Measurements from ENCODE around the gene GPX6. TPM values are rescaled to one million over a fixed set of nuclear protein-coding genes. Genes with fewer than 3 reads are reported as not detected.

GPX6 gene
- total RNA-seq, 1 experiment from 2014 or later: not detected

- Histone ChIP-seq H4K20me1 (ENCODE audit: insufficient read depth) (no peaks in the 10 kb centered on the region), H3K4me1 (ENCODE audit: control insufficient read depth in 1 of 2, insufficient read depth in 2 of 2, low read length in 2 of 2) (peaks cover 6 to 21% of the 10 kb centered on the region in 2 experiments; a peak in 3 of 4 replicates), H3K36me3 (ENCODE audit: control insufficient read depth in 1 of 2, insufficient read depth in 2 of 2, low read length in 2 of 2) (no peaks in the 10 kb centered on the region), H3K79me2 (ENCODE audit: insufficient read depth, low read length) (no peaks in the 10 kb centered on the region), H3K4me3 (replicated peaks in 1 of 2; ENCODE audit: low read depth in 1 of 2, low read length in 2 of 2) (0 out of 4 replicates have a peak overlapping the region, but pooled peaks of 1 of the 2 experiments have one; percentile 17), H3K27ac (ENCODE audit: low read depth, low read length) (peak overlapping the region; percentile 46), H3K9ac (ENCODE audit: low read length) (no peak overlapping the region), H3K4me2 (ENCODE audit: low read length) (peak overlapping the region; percentile 50), H3K9me2 (ENCODE audit: insufficient read depth) (no peaks in the 10 kb centered on the region), H2AFZ (ENCODE audit: low read depth, low read length, poor library complexity, severe bottlenecking) (peak overlapping the region; percentile 93), H3K9me3 (ENCODE audit: control insufficient read depth in 1 of 2, insufficient read depth in 1 of 2, low read depth in 1 of 2, low read length in 2 of 2) (no peaks in the 10 kb centered on the region), H3K27me3 (ENCODE audit: insufficient read depth, low read length) (no peaks in the 10 kb centered on the region)
- CTCF ChIA-PET: interaction anchor here (0.5 to 1.3 kb wide), 10 partner anchors 9 to 856 kb away, joined by 3 to 8 read pairs (median 3); no protein-coding TSS in a partner anchor
- TF ChIP-seq REST (IDR thresholded peaks at IDR 0.05; ENCODE audit: low read depth): no peak
- TF ChIP-seq SRF (IDR thresholded peaks at IDR 0.05; ENCODE audit: low read depth): no peak
- no peak for TF ChIP-seq ELF1 (IDR thresholded peaks at IDR 0.05; ENCODE audit: borderline replicate concordance, low read depth)
- TF ChIP-seq EZH2 (IDR thresholded peaks at IDR 0.05): no peak
- peak; percentile 55; the same call in 1 of the 2 replicates for TF ChIP-seq CEBPB (IDR thresholded peaks at IDR 0.05; ENCODE audit: low read depth)
- peak; percentile 95 for TF ChIP-seq ATF3 (IDR thresholded peaks at IDR 0.05)
- peak; percentile 74 to 85 (median 75) for TF ChIP-seq CTCF (IDR thresholded peaks at IDR 0.05 in 2 of 3, conservative IDR thresholded peaks at IDR 0.05 in 1 of 3; ENCODE audit: borderline replicate concordance in 1 of 3, insufficient read depth in 1 of 3, low read depth in 2 of 3, low read length in 2 of 3)
- no peak; the same call in 1 of the 2 replicates for TF ChIP-seq SP1 (IDR thresholded peaks at IDR 0.05; ENCODE audit: low read depth)
- no peak for TF ChIP-seq ZFX (IDR thresholded peaks at IDR 0.05)
- TF ChIP-seq JUND (IDR thresholded peaks at IDR 0.05): no peak
- no peak for TF ChIP-seq TCF7L2 (IDR thresholded peaks at IDR 0.05; ENCODE audit: borderline replicate concordance, extremely low read depth, insufficient read depth, insufficient read length)
- peak; percentile 82 for TF ChIP-seq CBX3 (IDR thresholded peaks at IDR 0.05; ENCODE audit: low read depth)
- peak; percentile 87 for TF ChIP-seq MAX (IDR thresholded peaks at IDR 0.05)
- TF ChIP-seq ZBTB33 (IDR thresholded peaks at IDR 0.05; ENCODE audit: extremely low read depth, insufficient replicate concordance, low read length): no peak
- TF ChIP-seq POLR2A (IDR thresholded peaks at IDR 0.05; ENCODE audit: borderline replicate concordance, extremely low read depth, insufficient read depth, insufficient read length): no peak
- no peak for TF ChIP-seq EZH2phosphoT487 (IDR thresholded peaks at IDR 0.05; ENCODE audit: borderline replicate concordance)
- peak; percentile 62 for TF ChIP-seq RAD21 (IDR thresholded peaks at IDR 0.05; ENCODE audit: low read depth)
- RAD21 ChIA-PET (ENCODE audit: low non-redundant PET in 1 of 2, low total read pairs in 2 of 2, uncharacterized antibody in 2 of 2, unreplicated experiment in 2 of 2): no interaction called here
- BruUV-seq (replicated peaks): TSS peak; percentile 100
- intact Hi-C loops (cut with micrococcal nuclease): loop anchor here (5.0 kb wide), 2 partner anchors 55 to 140 kb away; no protein-coding TSS in a partner anchor
- POLR2A ChIA-PET: no interaction called here
- DNase-seq (ENCODE audit: low read depth, low spot score) (peak; percentile 90), ATAC-seq (peak; percentile 89)
These were observed 27.1 kb upstream of the GPX6 start for GRCh38 chr6:28542440-28543296.

Data from HCT116 (cell line).